Measurements from ENCODE around the gene MSI1.
"Not testable (repeated sequence)": the region's sequence is repeated elsewhere in the genome, so short reads cannot be mapped to it uniquely, and the experiment has no call there.

MSI1 gene

DNA sequence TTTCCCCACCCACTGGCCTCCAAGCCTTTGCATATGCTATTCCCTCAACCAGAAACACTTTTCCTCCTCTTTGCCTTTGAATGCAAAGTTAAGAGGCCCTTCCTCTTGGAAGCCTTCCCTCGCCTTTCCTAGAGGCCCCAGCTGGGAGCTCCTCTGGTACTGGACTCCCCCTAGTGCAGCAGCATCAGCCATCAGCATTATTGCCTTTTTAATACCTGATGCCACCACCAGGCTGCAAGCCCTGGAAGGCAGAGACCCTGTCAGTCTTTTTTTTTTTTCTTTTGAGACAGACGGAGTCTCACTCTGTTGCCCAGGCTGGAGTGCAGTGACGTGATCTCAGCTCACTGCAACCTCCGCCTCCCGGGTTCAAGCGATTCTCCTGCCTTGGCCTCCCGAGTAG is 22.3 kb downstream of the MSI1 start:
- Histone ChIP-seq H3K36me3 (ENCODE audit: control insufficient read depth, insufficient read depth, low read length) (no peaks in the 10 kb centered on the region), H3K27me3 (ENCODE audit: control insufficient read depth, insufficient read depth, low read length) (peaks cover 3% of the 10 kb centered on the region), H3K9ac (ENCODE audit: low read length) (no peak overlapping the region), H3K9me3 (ENCODE audit: control insufficient read depth, low read length) (no peaks in the 10 kb centered on the region), H3K4me1 (ENCODE audit: control insufficient read depth, insufficient read depth, low read length) (peaks cover 18% of the 10 kb centered on the region), H3K4me3 (ENCODE audit: low read length) (no peak overlapping the region)

- Histone ChIP-seq H3K4me3 (ENCODE audit: low read length) (no peak overlapping the region), H3K36me3 (ENCODE audit: control insufficient read depth, insufficient read depth, low read length) (no peaks in the 10 kb centered on the region), H3K9me3 (ENCODE audit: control insufficient read depth, low read length) (no peaks in the 10 kb centered on the region), H3K4me1 (ENCODE audit: control insufficient read depth, insufficient read depth, low read length) (peaks cover 13% of the 10 kb centered on the region), H3K27me3 (ENCODE audit: control insufficient read depth, insufficient read depth, low read length) (peaks cover 3% of the 10 kb centered on the region), H3K9ac (ENCODE audit: low read length) (no peak overlapping the region)
Measured at GRCh38 chr12:120346031-120346430, 22.9 kb downstream of the MSI1 start.

GRCh38 chr12:120343692-120344091 is 25.3 kb downstream of the MSI1 start:
- Histone ChIP-seq H3K9ac (ENCODE audit: low read length) (no peak overlapping the region), H3K36me3 (ENCODE audit: control insufficient read depth, insufficient read depth, low read length) (no peaks in the 10 kb centered on the region), H3K9me3 (ENCODE audit: control insufficient read depth, low read length) (no peaks in the 10 kb centered on the region), H3K27me3 (ENCODE audit: control insufficient read depth, insufficient read depth, low read length) (peaks cover 3% of the 10 kb centered on the region), H3K4me3 (ENCODE audit: low read length) (no peak overlapping the region), H3K4me1 (ENCODE audit: control insufficient read depth, insufficient read depth, low read length) (no peaks in the 10 kb centered on the region)

- H3K9me3 ChIP-seq (ENCODE audit: control insufficient read depth, low read length), result no peaks in the 10 kb centered on the region
- peaks cover 2% of the 10 kb centered on the region for H3K27me3 ChIP-seq (ENCODE audit: control insufficient read depth, insufficient read depth, low read length)
- no peak overlapping the region for H3K4me3 ChIP-seq (ENCODE audit: low read length)
- H3K9ac ChIP-seq (ENCODE audit: low read length), result no peak overlapping the region
- no peaks in the 10 kb centered on the region for H3K4me1 ChIP-seq (ENCODE audit: control insufficient read depth, insufficient read depth, low read length)
- H3K36me3 ChIP-seq (ENCODE audit: control insufficient read depth, insufficient read depth, low read length), result no peaks in the 10 kb centered on the region
Measured at GRCh38 chr12:120343039-120343537, 25.9 kb downstream of the MSI1 start.

GRCh38 chr12:120342175-120343038 is 26.6 kb downstream of the MSI1 start:
- Histone ChIP-seq H3K9me3 (ENCODE audit: control insufficient read depth, low read length) (no peaks in the 10 kb centered on the region), H3K27me3 (ENCODE audit: control insufficient read depth, insufficient read depth, low read length) (no peaks in the 10 kb centered on the region), H3K4me1 (ENCODE audit: control insufficient read depth, insufficient read depth, low read length) (no peaks in the 10 kb centered on the region), H3K4me3 (ENCODE audit: low read length) (no peak overlapping the region), H3K36me3 (ENCODE audit: control insufficient read depth, insufficient read depth, low read length) (no peaks in the 10 kb centered on the region), H3K9ac (ENCODE audit: low read length) (no peak overlapping the region)

DNA sequence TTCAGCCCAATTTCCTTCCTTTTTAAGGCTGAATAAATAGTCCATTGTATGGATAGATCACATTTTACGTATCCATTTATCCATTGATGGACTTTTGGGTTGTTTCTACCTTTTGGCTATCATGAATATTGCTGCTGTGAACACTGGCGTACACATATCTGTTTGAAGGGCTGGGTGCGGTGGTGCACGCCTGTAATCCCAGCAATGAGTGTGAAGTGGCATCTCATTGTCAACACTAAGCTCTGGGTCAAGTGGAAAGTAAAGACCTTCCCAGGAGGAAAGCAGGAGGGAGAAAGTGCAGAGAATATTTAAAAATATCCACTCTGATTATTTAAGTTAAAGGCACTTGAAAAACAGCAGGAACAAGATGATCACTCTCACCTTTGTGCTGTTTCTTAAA is 29.7 kb downstream of the MSI1 start:
- Histone ChIP-seq H3K9me3 (ENCODE audit: control insufficient read depth, low read length) (no peaks in the 10 kb centered on the region), H3K9ac (ENCODE audit: low read length) (no peak overlapping the region), H3K27me3 (ENCODE audit: control insufficient read depth, insufficient read depth, low read length) (no peaks in the 10 kb centered on the region), H3K4me1 (ENCODE audit: control insufficient read depth, insufficient read depth, low read length) (no peaks in the 10 kb centered on the region), H3K4me3 (ENCODE audit: low read length) (no peak overlapping the region), H3K36me3 (ENCODE audit: control insufficient read depth, insufficient read depth, low read length) (no peaks in the 10 kb centered on the region)

GRCh38 chr12:120337730-120338129 is 31.2 kb downstream of the MSI1 start:
- Histone ChIP-seq H3K27me3 (ENCODE audit: control insufficient read depth, insufficient read depth, low read length) (no peaks in the 10 kb centered on the region), H3K9ac (ENCODE audit: low read length) (no peak overlapping the region), H3K4me1 (ENCODE audit: control insufficient read depth, insufficient read depth, low read length) (no peaks in the 10 kb centered on the region), H3K36me3 (ENCODE audit: control insufficient read depth, insufficient read depth, low read length) (no peaks in the 10 kb centered on the region), H3K9me3 (ENCODE audit: control insufficient read depth, low read length) (no peaks in the 10 kb centered on the region), H3K4me3 (ENCODE audit: low read length) (no peak overlapping the region)

DNA sequence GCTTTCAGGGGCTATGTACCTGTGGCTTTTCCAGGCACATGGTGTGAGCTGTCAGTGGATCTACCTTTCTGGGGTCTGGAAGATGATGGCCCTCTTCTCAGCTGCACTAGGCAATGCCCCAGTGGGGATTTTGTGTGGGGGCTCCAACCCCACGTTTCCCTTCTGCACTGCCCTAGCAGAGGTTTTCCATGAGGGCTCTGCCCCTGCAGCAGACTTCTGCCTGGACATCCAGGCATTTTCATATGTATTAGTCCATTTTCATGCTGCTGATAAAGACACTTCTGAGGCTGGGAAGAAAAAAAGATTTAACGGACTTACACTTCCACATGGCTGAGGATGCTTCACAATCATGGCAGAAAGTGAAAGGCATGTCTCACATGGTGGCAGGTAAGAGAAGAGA is 32.6 kb downstream of the MSI1 start:
- not testable (repeated sequence) for H3K4me3 ChIP-seq (ENCODE audit: low read length); H3K36me3 ChIP-seq (ENCODE audit: control insufficient read depth, insufficient read depth, low read length); H3K9ac ChIP-seq (ENCODE audit: low read length); H3K9me3 ChIP-seq (ENCODE audit: control insufficient read depth, low read length); H3K27me3 ChIP-seq (ENCODE audit: control insufficient read depth, insufficient read depth, low read length); H3K4me1 ChIP-seq (ENCODE audit: control insufficient read depth, insufficient read depth, low read length)

DNA sequence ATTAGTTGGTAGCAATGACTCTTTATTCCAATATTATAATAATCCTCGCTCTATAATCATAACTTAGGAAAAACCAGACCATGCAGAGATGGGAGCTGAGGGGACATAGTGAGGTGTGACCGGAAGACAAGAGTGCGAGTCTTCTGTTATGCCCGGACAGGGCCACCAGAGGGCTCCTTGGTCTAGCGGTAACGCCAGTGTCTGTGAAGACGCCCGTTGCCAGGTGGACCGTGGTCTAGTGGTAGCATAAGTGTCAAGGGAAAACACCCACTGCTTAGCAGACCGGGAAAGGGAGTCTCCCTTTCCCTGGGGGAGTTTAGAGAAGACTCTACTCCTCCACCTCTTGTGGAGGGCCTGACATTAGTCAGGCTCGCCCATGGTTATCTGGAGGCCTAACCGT is 33.5 kb downstream of the MSI1 start:
- H3K36me3 ChIP-seq (ENCODE audit: control insufficient read depth, insufficient read depth, low read length); H3K9ac ChIP-seq (ENCODE audit: low read length); H3K27me3 ChIP-seq (ENCODE audit: control insufficient read depth, insufficient read depth, low read length); H3K4me1 ChIP-seq (ENCODE audit: control insufficient read depth, insufficient read depth, low read length); H3K4me3 ChIP-seq (ENCODE audit: low read length); H3K9me3 ChIP-seq (ENCODE audit: control insufficient read depth, low read length): not testable (repeated sequence)

DNA sequence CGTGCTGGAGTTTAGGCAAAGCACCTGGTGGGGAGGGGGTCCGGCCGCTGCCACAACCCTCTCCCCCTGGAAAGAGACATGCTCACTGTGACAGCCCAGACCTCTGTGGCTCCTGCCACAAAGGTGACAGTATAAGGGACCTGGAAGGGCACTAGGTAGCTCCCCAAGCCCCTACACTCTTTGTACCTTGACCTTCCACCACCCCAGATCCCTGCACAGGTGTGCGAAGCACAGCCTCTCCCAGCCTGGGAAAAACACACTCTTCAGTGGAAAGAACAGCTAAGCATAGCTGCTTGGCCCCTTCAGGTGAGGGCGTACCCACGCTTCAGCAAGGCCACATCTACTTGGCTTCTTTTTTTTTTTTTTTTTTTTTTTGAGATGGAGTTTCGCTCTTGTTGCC is 36.4 kb downstream of the MSI1 start:
- Histone ChIP-seq H3K27me3 (ENCODE audit: control insufficient read depth, insufficient read depth, low read length) (no peaks in the 10 kb centered on the region), H3K9me3 (ENCODE audit: control insufficient read depth, low read length) (no peaks in the 10 kb centered on the region), H3K4me1 (ENCODE audit: control insufficient read depth, insufficient read depth, low read length) (peaks cover 5% of the 10 kb centered on the region), H3K9ac (ENCODE audit: low read length) (no peak overlapping the region), H3K4me3 (ENCODE audit: low read length) (no peak overlapping the region), H3K36me3 (ENCODE audit: control insufficient read depth, insufficient read depth, low read length) (no peaks in the 10 kb centered on the region)

- no peaks in the 10 kb centered on the region for H3K9me3 ChIP-seq (ENCODE audit: control insufficient read depth, low read length)
- no peak overlapping the region for H3K4me3 ChIP-seq (ENCODE audit: low read length)
- no peak overlapping the region for H3K9ac ChIP-seq (ENCODE audit: low read length)
- H3K36me3 ChIP-seq (ENCODE audit: control insufficient read depth, insufficient read depth, low read length), result no peaks in the 10 kb centered on the region
- H3K27me3 ChIP-seq (ENCODE audit: control insufficient read depth, insufficient read depth, low read length), result no peaks in the 10 kb centered on the region
- H3K4me1 ChIP-seq (ENCODE audit: control insufficient read depth, insufficient read depth, low read length), result peaks cover 7% of the 10 kb centered on the region
Measured at GRCh38 chr12:120332041-120332440, 36.9 kb downstream of the MSI1 start.

DNA sequence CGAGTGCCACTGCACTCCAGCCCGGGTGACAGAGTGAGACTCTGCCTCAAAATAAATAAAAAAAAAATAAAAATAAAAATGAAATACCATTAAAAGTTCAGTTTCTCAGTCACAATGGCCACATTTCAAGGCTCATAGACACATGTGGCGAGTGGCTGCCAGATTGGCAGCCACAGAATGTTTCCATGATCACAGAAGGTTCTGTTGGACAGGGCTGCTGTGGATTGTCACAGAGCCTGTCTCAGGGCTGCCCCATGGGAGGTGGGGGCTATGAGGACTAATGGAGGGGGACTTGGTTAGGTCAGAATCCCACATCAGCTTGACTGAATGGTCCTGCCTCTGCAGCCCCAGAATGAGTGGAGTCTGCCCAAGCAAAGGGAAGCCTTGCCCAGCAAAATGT is 37.6 kb downstream of the MSI1 start:
- Histone ChIP-seq H3K9me3 (ENCODE audit: control insufficient read depth, low read length) (no peaks in the 10 kb centered on the region), H3K4me1 (ENCODE audit: control insufficient read depth, insufficient read depth, low read length) (peaks cover 7% of the 10 kb centered on the region), H3K9ac (ENCODE audit: low read length) (no peak overlapping the region)

More for the DNA sequence above, 37.6 kb downstream of the MSI1 start:
- Histone ChIP-seq H3K4me3 (ENCODE audit: low read length) (no peak overlapping the region), H3K27me3 (ENCODE audit: control insufficient read depth, insufficient read depth, low read length) (no peaks in the 10 kb centered on the region), H3K36me3 (ENCODE audit: control insufficient read depth, insufficient read depth, low read length) (no peaks in the 10 kb centered on the region)
